ENCODE results near the gene AP2S1.

- TF ChIP-seq, protein P1, sequence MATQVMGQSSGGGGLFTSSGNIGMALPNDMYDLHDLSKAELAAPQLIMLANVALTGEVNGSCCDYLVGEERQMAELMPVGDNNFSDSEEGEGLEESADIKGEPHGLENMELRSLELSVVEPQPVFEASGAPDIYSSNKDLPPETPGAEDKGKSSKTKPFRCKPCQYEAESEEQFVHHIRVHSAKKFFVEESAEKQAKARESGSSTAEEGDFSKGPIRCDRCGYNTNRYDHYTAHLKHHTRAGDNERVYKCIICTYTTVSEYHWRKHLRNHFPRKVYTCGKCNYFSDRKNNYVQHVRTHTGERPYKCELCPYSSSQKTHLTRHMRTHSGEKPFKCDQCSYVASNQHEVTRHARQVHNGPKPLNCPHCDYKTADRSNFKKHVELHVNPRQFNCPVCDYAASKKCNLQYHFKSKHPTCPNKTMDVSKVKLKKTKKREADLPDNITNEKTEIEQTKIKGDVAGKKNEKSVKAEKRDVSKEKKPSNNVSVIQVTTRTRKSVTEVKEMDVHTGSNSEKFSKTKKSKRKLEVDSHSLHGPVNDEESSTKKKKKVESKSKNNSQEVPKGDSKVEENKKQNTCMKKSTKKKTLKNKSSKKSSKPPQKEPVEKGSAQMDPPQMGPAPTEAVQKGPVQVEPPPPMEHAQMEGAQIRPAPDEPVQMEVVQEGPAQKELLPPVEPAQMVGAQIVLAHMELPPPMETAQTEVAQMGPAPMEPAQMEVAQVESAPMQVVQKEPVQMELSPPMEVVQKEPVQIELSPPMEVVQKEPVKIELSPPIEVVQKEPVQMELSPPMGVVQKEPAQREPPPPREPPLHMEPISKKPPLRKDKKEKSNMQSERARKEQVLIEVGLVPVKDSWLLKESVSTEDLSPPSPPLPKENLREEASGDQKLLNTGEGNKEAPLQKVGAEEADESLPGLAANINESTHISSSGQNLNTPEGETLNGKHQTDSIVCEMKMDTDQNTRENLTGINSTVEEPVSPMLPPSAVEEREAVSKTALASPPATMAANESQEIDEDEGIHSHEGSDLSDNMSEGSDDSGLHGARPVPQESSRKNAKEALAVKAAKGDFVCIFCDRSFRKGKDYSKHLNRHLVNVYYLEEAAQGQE (IDR thresholded peaks at IDR 0.05; ENCODE audit: borderline replicate concordance): no peak
- TF ChIP-seq EP300 (conservative IDR thresholded peaks at IDR 0.05; ENCODE audit: poor library complexity, severe bottlenecking): no peak
- TF ChIP-seq, protein P2, sequence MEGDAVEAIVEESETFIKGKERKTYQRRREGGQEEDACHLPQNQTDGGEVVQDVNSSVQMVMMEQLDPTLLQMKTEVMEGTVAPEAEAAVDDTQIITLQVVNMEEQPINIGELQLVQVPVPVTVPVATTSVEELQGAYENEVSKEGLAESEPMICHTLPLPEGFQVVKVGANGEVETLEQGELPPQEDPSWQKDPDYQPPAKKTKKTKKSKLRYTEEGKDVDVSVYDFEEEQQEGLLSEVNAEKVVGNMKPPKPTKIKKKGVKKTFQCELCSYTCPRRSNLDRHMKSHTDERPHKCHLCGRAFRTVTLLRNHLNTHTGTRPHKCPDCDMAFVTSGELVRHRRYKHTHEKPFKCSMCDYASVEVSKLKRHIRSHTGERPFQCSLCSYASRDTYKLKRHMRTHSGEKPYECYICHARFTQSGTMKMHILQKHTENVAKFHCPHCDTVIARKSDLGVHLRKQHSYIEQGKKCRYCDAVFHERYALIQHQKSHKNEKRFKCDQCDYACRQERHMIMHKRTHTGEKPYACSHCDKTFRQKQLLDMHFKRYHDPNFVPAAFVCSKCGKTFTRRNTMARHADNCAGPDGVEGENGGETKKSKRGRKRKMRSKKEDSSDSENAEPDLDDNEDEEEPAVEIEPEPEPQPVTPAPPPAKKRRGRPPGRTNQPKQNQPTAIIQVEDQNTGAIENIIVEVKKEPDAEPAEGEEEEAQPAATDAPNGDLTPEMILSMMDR (IDR thresholded peaks at IDR 0.05; ENCODE audit: poor library complexity, severe bottlenecking): no peak
- TF ChIP-seq POLR2AphosphoS5 (IDR thresholded peaks at IDR 0.05): no peak
Measured at GRCh38 chr19:46802152-46802551, 48.5 kb downstream of the AP2S1 start.
